GM18858 (cell line): ENCODE results near the gene SLC25A18.

Experiments used
- ATAC-seq: cut with Tn5 transposase; IDR thresholded peaks from one replicate; pipeline ENCODE4 v1.9.1; 2021; ENCODE audit not compliant: unreplicated experiment

SLC25A18 gene

GRCh38 chr22:17569971-17570511, 6.7 kb downstream of the SLC25A18 start:
- ATAC-seq = no peak

DNA sequence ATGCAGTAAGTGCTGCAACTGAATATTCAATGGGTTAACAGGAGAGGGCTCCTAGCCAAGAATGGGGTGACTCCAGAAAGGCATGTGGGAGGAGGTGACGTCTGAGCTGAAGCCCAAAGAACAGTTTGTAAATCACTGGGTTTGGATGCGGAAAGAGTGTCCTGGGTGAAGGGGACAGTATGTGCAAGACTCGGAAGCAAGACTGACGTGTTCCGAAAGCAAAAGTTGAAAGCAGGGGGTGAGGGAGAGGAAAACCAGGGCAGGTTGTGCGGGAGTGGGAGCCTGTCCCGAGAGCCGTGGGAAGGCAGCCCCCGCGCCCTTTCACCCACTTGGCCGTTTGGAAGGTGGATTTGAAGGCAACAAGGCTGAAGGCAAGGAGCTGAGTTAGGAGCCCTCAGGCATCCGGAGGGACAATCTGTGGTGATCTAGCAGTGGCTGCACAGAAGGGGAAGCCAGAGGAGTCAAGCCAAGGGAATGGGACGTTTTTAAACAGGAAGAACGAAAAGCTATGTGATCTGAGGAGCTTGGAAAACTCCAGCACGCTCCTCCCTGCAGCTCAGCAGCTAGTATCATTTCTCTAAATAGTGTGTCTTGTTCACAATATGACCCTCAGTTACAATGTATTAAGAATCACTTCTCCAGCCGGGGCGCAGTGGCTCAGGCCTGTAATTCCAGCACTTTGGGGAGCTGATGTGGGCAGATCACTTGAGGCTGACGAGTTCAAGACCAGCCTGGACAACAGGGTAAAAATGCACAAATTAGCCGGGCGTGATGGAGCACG, 7.7 kb downstream of the SLC25A18 start:
- no peak for ATAC-seq

- no peak for ATAC-seq
These were observed 11.9 kb downstream of the SLC25A18 start for GRCh38 chr22:17575151-17575550.

GRCh38 chr22:17575681-17576080, 12.4 kb downstream of the SLC25A18 start:
- ATAC-seq = no peak

GRCh38 chr22:17576470-17576869, 13.2 kb downstream of the SLC25A18 start:
- no peak for ATAC-seq

DNA sequence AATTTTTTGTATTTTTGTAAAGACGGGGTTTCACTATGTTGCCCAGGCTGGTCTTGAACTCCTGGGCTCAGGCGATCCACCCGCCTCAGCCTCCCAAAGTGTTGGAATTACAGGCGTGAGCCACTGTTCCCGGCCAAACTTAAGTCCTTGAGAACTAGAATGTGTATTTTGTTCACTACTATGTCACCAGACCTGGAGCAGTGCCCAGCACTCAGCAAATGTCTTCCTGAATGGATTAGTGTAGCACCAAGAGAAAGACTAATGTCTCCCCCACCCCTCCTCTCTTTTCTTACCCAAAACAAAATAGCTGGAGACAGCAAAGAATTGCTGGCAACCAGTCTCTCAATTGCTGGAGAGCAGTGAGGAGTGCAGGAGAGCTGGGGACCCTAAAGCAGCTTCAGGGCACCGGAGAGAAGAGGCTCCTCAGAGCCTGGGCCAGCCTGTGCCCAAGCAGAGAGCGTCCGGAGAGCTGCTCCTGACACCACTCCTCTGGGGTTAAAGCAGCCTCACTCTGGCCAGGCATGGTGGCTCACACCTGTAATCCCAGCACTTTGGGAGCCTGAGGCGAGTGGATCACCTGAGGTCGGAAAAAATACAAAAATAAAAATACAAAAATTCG, 14.9 kb downstream of the SLC25A18 start:
- no peak for ATAC-seq

DNA sequence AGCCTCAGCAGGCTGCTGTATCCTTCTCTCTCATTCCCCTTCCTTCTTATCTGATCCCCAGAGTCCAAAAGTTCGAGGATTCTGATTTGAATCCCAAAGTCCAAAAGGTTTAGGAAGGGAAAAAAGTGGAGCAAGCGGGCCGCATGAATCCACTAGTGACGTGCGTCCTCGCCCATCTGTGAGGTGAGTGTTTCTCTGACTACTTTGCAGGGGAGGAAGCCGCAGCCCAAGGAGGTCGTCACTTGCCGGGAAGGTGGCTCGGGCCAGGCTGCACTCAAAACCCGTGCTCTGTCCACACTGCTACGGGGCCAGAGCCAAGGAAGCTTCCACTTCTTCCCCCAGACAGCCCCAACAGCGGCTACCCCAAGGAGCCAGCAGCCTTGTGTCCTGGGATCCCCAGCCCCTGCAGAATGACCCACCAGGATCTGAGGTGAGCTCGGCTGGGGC, 16.3 kb downstream of the SLC25A18 start:
- ATAC-seq = no peak

DNA sequence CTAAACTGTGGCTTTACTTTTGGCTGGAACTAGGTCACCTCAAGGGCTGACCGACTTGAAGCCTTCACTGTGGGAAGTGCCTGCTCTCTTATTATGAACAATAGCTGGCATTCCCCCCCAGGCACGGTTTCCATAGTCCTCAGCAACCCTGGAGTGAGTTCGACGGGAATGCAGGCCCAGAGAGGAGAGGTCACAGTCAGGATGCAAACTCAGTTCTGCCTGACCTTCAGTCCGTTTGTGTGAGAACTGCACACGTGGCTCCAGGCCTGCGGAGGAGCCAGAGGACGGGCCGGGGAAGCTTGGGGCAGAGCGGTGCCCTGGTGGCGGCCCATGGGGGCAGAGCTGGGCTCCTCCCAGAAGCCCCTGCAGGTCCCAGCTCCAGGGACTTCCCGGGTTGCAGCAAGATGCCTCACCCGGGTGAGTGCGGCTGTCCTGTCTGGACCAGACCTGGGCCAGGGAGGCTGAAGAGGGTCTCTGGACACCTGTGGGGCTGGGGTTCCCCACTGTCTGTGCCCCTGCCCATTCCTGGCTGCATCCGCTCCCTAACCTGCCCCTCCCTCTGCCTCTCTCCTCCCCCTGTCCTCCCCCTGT, 17.2 kb downstream of the SLC25A18 start:
- no peak for ATAC-seq

GRCh38 chr22:17581056-17581455, 17.8 kb downstream of the SLC25A18 start:
- no peak for ATAC-seq

- ATAC-seq = no peak
These were observed 18.3 kb downstream of the SLC25A18 start for GRCh38 chr22:17581631-17582030.

GRCh38 chr22:17583151-17583550, 19.9 kb downstream of the SLC25A18 start:
- no peak for ATAC-seq

- no peak for ATAC-seq
These were observed 23.6 kb downstream of the SLC25A18 start for GRCh38 chr22:17586831-17587440.

DNA sequence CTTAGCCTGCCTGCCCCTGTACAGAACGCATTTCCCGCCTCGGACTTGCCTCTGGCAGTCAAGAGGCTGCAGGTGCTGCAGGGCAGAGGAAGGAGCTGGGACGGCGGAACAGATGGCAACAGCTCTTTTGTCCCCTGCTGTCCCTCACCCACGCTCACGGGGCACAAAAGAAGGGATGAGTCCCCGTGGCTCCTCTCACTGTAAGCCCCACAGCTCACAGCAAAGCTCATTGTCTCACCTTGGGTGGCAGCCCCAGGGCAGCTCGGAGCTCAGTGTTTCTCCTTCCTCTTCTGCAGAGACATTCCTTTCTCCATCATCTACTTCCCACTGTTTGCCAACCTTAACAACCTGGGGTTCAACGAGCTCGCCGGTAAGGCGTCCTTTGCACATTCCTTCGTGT, 24.3 kb downstream of the SLC25A18 start:
- no peak for ATAC-seq

- no peak for ATAC-seq
These were observed 25.3 kb downstream of the SLC25A18 start for GRCh38 chr22:17588606-17589005.

GRCh38 chr22:17589810-17590375, 26.6 kb downstream of the SLC25A18 start:
- ATAC-seq = no peak

GRCh38 chr22:17590586-17590985, 27.3 kb downstream of the SLC25A18 start:
- no peak for ATAC-seq

- no peak for ATAC-seq
These were observed 28.9 kb downstream of the SLC25A18 start for GRCh38 chr22:17592201-17592600.

GRCh38 chr22:17596226-17596625, 32.9 kb downstream of the SLC25A18 start:
- no peak for ATAC-seq

DNA sequence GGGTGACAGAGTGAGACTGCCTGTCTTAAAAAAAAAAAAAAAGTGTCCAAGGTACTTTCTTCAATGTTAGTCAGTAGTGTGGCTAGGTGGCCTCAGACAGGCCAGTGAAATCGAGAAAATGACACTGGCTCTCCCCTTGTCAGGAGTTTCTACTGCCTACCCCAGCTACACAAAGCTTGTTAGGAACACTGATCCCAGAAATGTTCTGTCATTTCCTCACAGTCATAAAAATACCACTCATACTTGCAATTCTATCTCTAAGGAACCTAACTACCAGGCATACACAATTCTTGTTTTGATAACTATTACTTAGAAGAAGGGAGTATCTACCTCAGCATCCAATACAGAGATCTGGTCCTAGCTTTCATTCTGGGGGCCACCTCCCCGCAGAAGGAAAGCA, 33.9 kb downstream of the SLC25A18 start:
- no peak for ATAC-seq

DNA sequence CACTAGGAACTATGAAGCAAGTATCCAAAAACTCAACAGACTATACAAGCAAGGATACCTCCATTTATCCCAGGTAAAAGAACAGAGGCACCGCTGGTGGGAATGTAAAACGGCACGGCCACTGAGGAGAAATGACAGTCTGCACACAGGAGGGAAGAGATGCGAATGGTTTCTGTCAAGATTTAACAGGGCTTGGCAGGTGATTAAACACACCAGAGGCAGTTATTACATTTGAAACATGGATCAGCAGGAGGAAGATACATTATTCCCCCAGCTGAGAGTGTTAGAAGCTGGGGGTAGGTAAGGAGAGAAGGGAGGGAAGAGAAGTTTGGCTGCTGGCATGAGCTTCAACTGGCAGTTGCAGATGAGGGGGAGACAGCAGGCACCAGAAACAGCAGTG, 35.0 kb downstream of the SLC25A18 start:
- ATAC-seq = no peak

DNA sequence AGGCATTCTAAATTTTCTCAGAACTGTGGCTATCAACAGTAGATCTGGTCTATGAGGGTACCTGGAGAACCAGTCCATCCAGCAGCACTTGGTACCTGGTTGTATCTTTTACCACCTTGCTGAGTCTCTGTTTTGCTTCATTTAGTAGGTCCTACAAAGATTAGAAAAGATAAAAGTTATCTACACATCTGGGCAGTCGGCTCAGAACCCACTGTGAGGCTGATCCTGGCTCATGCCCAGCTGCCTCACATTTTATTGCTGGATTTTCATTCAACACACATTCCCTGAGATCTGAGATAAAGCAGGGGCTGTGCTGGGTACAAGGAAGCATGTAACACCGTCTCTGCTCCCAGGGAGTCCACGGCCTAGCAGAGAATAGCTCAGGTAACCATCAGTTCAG, 37.7 kb downstream of the SLC25A18 start:
- no peak for ATAC-seq
